SH-SY5Y (cell line): ENCODE measurements around the gene WDR11.

Experiments used
- GATA2 ChIP-seq: IDR thresholded peaks from 2 replicates; pipeline ENCODE4 v1.6.1; 2011; ENCODE audit warnings: mild to moderate bottlenecking, low read depth, low read length
- GATA3 ChIP-seq: IDR thresholded peaks from 2 replicates; pipeline ENCODE4 v1.6.1; 2011; ENCODE audit warnings: low read depth, mild to moderate bottlenecking, low read length, moderate library complexity

- TF ChIP-seq GATA3 (no peak), GATA2 (no peak)
These were observed 47.2 kb upstream of the WDR11 start for GRCh38 chr10:120803972-120804371.
